Fibroblast of lung (primary cell): ENCODE measurements around the gene MAGI2. TPM values are rescaled to one million over a fixed set of nuclear protein-coding genes. Genes with fewer than 3 reads are reported as not detected.

Source experiments
- DNase-seq, 2 donors: peaks; one replicate each; pipeline versions ENCODE4 v3.0.0 to v3.0.0-alpha.2; 2010; ENCODE audit warnings: low read depth in 2 of 2
- H2AFZ ChIP-seq: 2 replicates; pipeline ENCODE4 v1.5.1; 2012; ENCODE audit warnings: low read length, control low read depth, inconsistent platforms
- H3K27ac ChIP-seq: 2 replicates; pipeline ENCODE4 v1.5.1; 2011; ENCODE audit warnings: low read length, control low read depth; ENCODE audit not compliant: insufficient read depth
- H3K27me3 ChIP-seq: 2 replicates; pipeline ENCODE4 v1.5.1; 2011; ENCODE audit warnings: mild to moderate bottlenecking, low read length; ENCODE audit not compliant: control insufficient read depth, insufficient read depth
- H3K36me3 ChIP-seq: 2 replicates; pipeline ENCODE4 v1.5.1; 2011; ENCODE audit warnings: low read length; ENCODE audit not compliant: control insufficient read depth, insufficient read depth
- H3K4me1 ChIP-seq: 2 replicates; pipeline ENCODE4 v1.5.1; 2011; ENCODE audit warnings: low read length; ENCODE audit not compliant: control insufficient read depth, insufficient read depth; ENCODE audit errors: extremely low read depth
- H3K4me2 ChIP-seq: 2 replicates; pipeline ENCODE4 v1.5.1; 2011; ENCODE audit warnings: low read length, control low read depth; ENCODE audit not compliant: insufficient read depth; ENCODE audit errors: extremely low read depth
- H3K4me3 ChIP-seq, 4 experiments: fragments of 200-600 bp in 1 of 4; sonication (generic) in 1 of 4; replicated peaks in 1 of 4; 2 replicates each; pipeline ENCODE4 v1.5.1; 2011 to 2016; ENCODE audit warnings: low read length in 4 of 4, low read depth in 3 of 4, mild to moderate bottlenecking in 3 of 4, control low read depth in 2 of 4, inconsistent platforms in 1 of 4, mixed read lengths in 1 of 4; ENCODE audit not compliant: insufficient read depth in 1 of 4; ENCODE audit errors: control extremely low read depth in 1 of 4
- H3K79me2 ChIP-seq: 2 replicates; pipeline ENCODE4 v1.5.1; 2012; ENCODE audit warnings: mild to moderate bottlenecking, low read length, inconsistent platforms; ENCODE audit not compliant: control insufficient read depth, insufficient read depth
- H3K9ac ChIP-seq: 2 replicates; pipeline ENCODE4 v1.5.1; 2011; ENCODE audit warnings: mild to moderate bottlenecking, low read length, control low read depth; ENCODE audit not compliant: insufficient read depth
- H3K9me3 ChIP-seq: 2 replicates; pipeline ENCODE4 v1.5.1; 2012; ENCODE audit warnings: low read depth, low read length; ENCODE audit not compliant: control insufficient read depth, insufficient read depth
- H4K20me1 ChIP-seq: 2 replicates; pipeline ENCODE4 v1.5.1; 2011; ENCODE audit warnings: low read length; ENCODE audit not compliant: control insufficient read depth, insufficient read depth; ENCODE audit errors: extremely low read depth
- EZH2 ChIP-seq: IDR thresholded peaks from 2 replicates; pipeline ENCODE4 v1.5.1; 2012; ENCODE audit warnings: low read length, control low read depth, mild to moderate bottlenecking; ENCODE audit errors: missing control alignments
- polyA plus RNA-seq, 2 donors: library from polyadenylated mRNA; depleted of rRNA in 1 of 2; stranded (reverse) in 1 of 2; unstranded in 1 of 2; fragments of >200 nt; gene quantifications; 2 replicates each; pipeline ENCODE4 v1.2.1, GENCODE V29; 2011 to 2012; ENCODE audit warnings: missing spikeins in 1 of 2
- total RNA-seq: library from RNA; depleted of rRNA; stranded (reverse); fragments of >200 nt; gene quantifications from 2 replicates; pipeline ENCODE4 v1.2.1, GENCODE V29; 2014
- TF ChIP-seq, protein P1 (sequence below), 2 donors: IDR thresholded peaks in 1 of 2; conservative IDR thresholded peaks in 1 of 2; 1 replicate in 1 of 2; 2 replicates in 1 of 2; pipeline ENCODE4 v1.5.1; 2011 to 2012; ENCODE audit warnings: low read length in 2 of 2, control low read depth in 1 of 2, inconsistent platforms in 1 of 2, low read depth in 1 of 2, mild to moderate bottlenecking in 1 of 2

The MAGI2 gene
- total and polyA plus RNA-seq, 2 donors (not counting 1 experiment from before 2014, with no cell fraction given), result 1.8 to 17.0 TPM

DNA sequence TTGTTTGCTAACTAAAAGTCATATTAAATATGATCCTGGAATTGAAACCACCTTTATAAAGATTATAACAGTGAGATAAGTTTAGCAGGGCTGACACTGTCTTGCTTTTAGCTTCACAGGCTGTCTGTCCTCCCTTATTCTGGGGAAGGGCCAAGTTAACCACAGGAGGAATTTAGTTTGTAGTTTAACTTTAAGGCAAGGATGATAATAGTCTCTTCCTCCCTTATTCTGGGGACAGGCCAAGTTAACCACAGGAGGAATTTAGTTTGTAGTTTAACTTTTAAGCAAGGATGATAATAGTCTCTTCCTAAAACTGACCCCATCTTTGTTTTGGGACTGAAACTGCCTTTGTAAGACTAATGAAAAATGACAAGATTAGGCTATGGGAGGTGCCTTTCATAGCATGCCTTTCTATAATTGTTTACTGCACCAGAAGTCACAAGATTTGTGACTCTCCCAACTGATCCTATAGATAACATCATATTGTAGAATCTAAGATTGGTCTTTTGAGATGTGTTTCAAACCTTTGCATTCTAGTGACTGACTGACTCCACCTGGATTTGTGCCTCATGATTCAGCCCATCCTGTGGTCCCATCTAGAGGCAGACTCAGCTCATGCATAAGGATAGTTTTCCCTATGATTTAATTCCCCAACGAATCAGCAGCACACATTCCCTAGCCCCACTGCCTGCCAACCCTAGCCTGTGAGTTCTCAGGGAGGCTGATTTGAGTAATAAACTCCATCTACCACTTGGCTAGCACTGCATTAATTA, 212.0 kb downstream of the MAGI2 start:
- peak; percentile 57 to 80 for DNase-seq
- Histone ChIP-seq H2AFZ (no peak overlapping the region), H3K36me3 (no peaks in the 10 kb centered on the region), H3K79me2 (no peaks in the 10 kb centered on the region), H3K27me3 (no peaks in the 10 kb centered on the region), H3K4me2 (no peak overlapping the region), H3K4me1 (no peaks in the 10 kb centered on the region), H4K20me1 (no peaks in the 10 kb centered on the region), H3K27ac (no peak overlapping the region), H3K4me3 (no peak overlapping the region), H3K9me3 (no peaks in the 10 kb centered on the region), H3K9ac (no peak overlapping the region)
- TF ChIP-seq EZH2, result no peak
- TF ChIP-seq, protein P1, sequence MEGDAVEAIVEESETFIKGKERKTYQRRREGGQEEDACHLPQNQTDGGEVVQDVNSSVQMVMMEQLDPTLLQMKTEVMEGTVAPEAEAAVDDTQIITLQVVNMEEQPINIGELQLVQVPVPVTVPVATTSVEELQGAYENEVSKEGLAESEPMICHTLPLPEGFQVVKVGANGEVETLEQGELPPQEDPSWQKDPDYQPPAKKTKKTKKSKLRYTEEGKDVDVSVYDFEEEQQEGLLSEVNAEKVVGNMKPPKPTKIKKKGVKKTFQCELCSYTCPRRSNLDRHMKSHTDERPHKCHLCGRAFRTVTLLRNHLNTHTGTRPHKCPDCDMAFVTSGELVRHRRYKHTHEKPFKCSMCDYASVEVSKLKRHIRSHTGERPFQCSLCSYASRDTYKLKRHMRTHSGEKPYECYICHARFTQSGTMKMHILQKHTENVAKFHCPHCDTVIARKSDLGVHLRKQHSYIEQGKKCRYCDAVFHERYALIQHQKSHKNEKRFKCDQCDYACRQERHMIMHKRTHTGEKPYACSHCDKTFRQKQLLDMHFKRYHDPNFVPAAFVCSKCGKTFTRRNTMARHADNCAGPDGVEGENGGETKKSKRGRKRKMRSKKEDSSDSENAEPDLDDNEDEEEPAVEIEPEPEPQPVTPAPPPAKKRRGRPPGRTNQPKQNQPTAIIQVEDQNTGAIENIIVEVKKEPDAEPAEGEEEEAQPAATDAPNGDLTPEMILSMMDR (conservative IDR thresholded peaks at IDR 0.05 in 1 of 2, IDR thresholded peaks at IDR 0.05 in 1 of 2; ENCODE audit: low read depth in 1 of 2, low read length in 2 of 2), result no peak

DNA sequence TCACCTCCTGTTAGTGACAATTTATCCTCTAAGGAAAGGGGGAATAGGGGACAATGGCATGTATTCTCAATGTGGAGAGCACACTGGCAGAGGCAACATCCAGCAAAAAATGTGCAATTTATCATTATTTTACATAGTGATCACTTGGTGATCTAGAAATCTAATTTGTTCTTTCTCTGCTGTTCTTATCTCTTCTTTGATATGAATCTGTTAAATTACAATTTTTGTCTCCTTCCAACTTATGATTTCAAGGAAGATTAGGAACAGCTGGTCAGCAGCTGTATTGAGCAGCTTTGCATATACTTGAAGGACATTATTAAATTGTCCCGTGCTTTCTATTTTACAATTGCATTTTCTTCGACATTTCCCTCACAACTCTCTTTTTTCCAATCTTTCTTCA, 213.1 kb downstream of the MAGI2 start:
- H2AFZ ChIP-seq, result no peak overlapping the region
- no peak overlapping the region for H3K27ac ChIP-seq
- peak in 1 of 2 donors; percentile 16 for DNase-seq
- no peaks in the 10 kb centered on the region for H4K20me1 ChIP-seq
- H3K79me2 ChIP-seq, result no peaks in the 10 kb centered on the region
- no peak overlapping the region for H3K4me2 ChIP-seq
- H3K9ac ChIP-seq, result no peak overlapping the region
- no peak for TF ChIP-seq EZH2
- TF ChIP-seq, protein P1 (conservative IDR thresholded peaks at IDR 0.05 in 1 of 2, IDR thresholded peaks at IDR 0.05 in 1 of 2; ENCODE audit: low read depth in 1 of 2, low read length in 2 of 2), result no peak
- no peaks in the 10 kb centered on the region for H3K27me3 ChIP-seq
- peak overlapping the region in 1 of 4 experiments; percentile 33 for H3K4me3 ChIP-seq
- H3K9me3 ChIP-seq, result no peaks in the 10 kb centered on the region
- no peaks in the 10 kb centered on the region for H3K4me1 ChIP-seq
- no peaks in the 10 kb centered on the region for H3K36me3 ChIP-seq

DNA sequence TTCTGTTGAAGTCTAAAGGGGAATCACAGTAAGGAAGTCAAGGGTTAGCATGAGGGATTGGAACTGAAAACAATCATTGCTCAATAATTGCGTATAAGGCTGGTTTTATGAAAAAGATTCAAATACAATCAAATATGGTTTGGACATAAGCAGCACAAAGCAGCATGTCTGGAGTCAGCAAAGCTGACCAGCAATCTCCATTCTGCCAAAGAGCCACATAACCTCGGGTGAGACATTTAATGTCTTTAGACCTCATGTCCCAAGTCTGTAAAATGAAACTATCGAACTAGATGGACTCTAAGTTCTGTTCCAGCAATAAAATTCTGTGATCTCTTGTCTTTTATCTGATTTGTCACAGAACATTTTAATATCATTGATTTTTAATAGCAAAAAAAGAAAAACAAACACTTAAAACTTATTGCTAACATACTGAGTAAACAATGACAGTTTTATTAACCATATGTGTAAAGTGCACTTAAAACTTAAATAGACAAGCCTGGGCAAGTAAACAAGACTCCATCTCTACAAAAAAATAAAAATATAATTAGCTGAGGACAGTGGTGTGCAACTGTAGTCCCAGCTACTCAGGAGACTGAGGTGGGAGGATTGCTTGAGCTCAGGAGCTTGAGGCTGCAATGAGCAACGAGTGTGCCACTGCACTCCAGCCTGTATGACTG, 217.0 kb downstream of the MAGI2 start:
- H3K4me2 ChIP-seq, result no peak overlapping the region
- H2AFZ ChIP-seq, result no peak overlapping the region
- H3K27ac ChIP-seq, result no peak overlapping the region

More for the DNA sequence above, 217.0 kb downstream of the MAGI2 start:
- no peaks in the 10 kb centered on the region for H3K36me3 ChIP-seq
- TF ChIP-seq EZH2, result no peak
- TF ChIP-seq, protein P1 (conservative IDR thresholded peaks at IDR 0.05 in 1 of 2, IDR thresholded peaks at IDR 0.05 in 1 of 2; ENCODE audit: low read depth in 1 of 2, low read length in 2 of 2), result no peak
- H3K9ac ChIP-seq, result no peak overlapping the region
- H3K79me2 ChIP-seq, result no peaks in the 10 kb centered on the region
- no peaks in the 10 kb centered on the region for H4K20me1 ChIP-seq
- H3K9me3 ChIP-seq, result no peaks in the 10 kb centered on the region
- no peak overlapping the region for H3K4me3 ChIP-seq
- H3K4me1 ChIP-seq, result no peaks in the 10 kb centered on the region
- H3K27me3 ChIP-seq, result no peaks in the 10 kb centered on the region
- DNase-seq, result no peak
